Stomach (tissue), 4 donors: ENCODE data around the gene MLKL.

Experiments used
- POLR2A ChIP-seq, 4 donors: fragments of 450-650 bp; IDR thresholded peaks; one replicate each; pipeline ENCODE4 v1.6.1; 2016; ENCODE audit warnings: antibody characterized with exemption in 4 of 4, control low read depth in 2 of 4, mild to moderate bottlenecking in 1 of 4, moderate library complexity in 1 of 4
- TF ChIP-seq, protein P1 (sequence below), 7 experiments: fragments of 450-650 bp in 4 of 7; fragments of 200-600 bp in 3 of 7; sonication (generic) in 3 of 7; IDR thresholded peaks; one replicate each; pipeline ENCODE4 v1.5.1; 2016 to 2019; ENCODE audit warnings: antibody characterized with exemption in 7 of 7, control low read depth in 2 of 7, mild to moderate bottlenecking in 1 of 7

DNA sequence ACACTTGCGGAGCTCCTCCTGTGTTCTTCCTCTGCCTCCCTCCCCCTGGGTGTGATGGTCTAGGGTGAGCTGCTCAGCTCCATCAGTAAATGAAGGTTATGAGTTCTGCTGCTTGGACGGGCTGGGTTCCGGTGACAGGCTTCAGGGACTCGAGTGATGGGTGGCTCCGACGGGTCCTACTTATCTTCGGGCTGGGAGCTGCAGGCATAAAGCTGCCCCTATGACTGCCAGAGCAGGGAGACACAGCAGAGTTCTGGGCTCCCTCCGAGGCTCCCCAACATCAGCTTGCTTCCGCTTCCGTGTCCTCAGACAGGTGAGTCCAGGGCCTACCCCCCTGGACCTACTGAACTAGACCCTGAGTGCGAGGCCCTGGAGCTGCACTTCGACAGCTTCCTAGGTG is 11.3 kb upstream of the MLKL start:
- TF ChIP-seq, protein P1, sequence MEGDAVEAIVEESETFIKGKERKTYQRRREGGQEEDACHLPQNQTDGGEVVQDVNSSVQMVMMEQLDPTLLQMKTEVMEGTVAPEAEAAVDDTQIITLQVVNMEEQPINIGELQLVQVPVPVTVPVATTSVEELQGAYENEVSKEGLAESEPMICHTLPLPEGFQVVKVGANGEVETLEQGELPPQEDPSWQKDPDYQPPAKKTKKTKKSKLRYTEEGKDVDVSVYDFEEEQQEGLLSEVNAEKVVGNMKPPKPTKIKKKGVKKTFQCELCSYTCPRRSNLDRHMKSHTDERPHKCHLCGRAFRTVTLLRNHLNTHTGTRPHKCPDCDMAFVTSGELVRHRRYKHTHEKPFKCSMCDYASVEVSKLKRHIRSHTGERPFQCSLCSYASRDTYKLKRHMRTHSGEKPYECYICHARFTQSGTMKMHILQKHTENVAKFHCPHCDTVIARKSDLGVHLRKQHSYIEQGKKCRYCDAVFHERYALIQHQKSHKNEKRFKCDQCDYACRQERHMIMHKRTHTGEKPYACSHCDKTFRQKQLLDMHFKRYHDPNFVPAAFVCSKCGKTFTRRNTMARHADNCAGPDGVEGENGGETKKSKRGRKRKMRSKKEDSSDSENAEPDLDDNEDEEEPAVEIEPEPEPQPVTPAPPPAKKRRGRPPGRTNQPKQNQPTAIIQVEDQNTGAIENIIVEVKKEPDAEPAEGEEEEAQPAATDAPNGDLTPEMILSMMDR (IDR thresholded peaks at IDR 0.05), result no peak
- no peak for TF ChIP-seq POLR2A (IDR thresholded peaks at IDR 0.05)
